Fibroblast of lung (primary cell): ENCODE results near the gene PALS1.

Source experiments
- CTCF ChIP-seq, 2 donors: IDR thresholded peaks in 1 of 2; conservative IDR thresholded peaks in 1 of 2; 1 replicate in 1 of 2; 2 replicates in 1 of 2; pipeline ENCODE4 v1.5.1; 2011 to 2012; ENCODE audit warnings: low read length in 2 of 2, control low read depth in 1 of 2, inconsistent platforms in 1 of 2, low read depth in 1 of 2, mild to moderate bottlenecking in 1 of 2
- EZH2 ChIP-seq: IDR thresholded peaks from 2 replicates; pipeline ENCODE4 v1.5.1; 2012; ENCODE audit warnings: low read length, control low read depth, mild to moderate bottlenecking; ENCODE audit errors: missing control alignments

GRCh38 chr14:67276131-67276530, 34.9 kb downstream of the PALS1 start:
- TF ChIP-seq CTCF (conservative IDR thresholded peaks at IDR 0.05 in 1 of 2, IDR thresholded peaks at IDR 0.05 in 1 of 2; ENCODE audit: low read depth in 1 of 2, low read length in 2 of 2) = no peak
- no peak for TF ChIP-seq EZH2
